HG03439 (cell line): ENCODE results near the gene MKNK2.

Experiments used
- ATAC-seq: cut with Tn5 transposase; IDR thresholded peaks from one replicate; pipeline ENCODE4 v1.9.1; 2021; ENCODE audit warnings: mild to moderate bottlenecking, moderate library complexity; ENCODE audit not compliant: unreplicated experiment

The MKNK2 gene

DNA sequence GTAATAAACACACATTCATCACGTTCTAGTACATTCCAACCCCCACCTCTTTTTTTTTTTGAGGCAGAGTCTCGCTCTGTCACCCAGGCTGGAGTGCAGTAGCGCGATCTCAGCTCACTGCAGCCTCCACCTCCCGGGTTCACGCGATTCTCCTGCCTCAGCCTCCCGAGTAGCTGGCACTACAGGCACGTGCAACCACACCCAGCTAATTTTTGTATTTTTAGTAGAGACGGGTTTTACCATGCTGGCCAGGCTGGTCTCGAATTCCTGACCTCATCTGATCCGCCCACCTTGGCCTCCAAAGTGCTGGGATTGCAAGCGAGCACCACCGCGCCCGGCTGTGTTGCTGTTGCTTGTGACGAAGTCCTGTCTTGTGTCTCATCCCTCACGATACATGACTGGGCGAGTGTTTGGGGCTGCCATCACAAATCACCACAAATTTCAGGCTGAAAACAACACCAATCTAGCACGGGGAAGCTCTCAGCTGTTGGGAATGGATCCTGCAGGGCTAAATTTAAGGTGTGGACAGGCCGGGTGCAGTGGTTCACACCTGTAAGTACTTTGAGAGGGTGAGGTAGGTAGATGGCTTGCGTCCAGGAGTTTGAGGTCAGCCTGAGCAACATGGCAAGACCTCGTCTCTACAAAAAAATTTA lies 29.4 kb upstream of the MKNK2 start:
- no peak for ATAC-seq

DNA sequence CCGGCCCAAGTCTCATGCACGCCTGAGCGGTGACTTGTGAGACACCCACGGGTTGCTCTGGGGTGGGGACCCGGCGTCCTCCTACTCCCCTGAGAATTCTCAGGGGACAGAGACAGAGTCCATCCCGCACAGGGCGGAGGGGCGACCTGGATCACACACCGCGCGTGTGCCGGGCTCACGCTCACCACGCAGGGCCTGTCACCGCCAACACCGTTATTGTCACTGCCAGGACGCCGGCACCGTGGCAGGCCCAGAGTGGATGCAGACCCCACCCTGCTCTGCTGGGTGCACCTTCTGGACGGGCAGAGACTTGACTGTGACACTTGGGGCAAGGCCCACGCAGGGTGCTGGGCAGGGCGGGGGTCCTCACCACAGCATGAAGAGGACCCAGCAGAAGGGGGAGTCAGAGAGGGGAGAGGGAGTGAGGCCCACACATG lies 28.8 kb upstream of the MKNK2 start:
- no peak for ATAC-seq

DNA sequence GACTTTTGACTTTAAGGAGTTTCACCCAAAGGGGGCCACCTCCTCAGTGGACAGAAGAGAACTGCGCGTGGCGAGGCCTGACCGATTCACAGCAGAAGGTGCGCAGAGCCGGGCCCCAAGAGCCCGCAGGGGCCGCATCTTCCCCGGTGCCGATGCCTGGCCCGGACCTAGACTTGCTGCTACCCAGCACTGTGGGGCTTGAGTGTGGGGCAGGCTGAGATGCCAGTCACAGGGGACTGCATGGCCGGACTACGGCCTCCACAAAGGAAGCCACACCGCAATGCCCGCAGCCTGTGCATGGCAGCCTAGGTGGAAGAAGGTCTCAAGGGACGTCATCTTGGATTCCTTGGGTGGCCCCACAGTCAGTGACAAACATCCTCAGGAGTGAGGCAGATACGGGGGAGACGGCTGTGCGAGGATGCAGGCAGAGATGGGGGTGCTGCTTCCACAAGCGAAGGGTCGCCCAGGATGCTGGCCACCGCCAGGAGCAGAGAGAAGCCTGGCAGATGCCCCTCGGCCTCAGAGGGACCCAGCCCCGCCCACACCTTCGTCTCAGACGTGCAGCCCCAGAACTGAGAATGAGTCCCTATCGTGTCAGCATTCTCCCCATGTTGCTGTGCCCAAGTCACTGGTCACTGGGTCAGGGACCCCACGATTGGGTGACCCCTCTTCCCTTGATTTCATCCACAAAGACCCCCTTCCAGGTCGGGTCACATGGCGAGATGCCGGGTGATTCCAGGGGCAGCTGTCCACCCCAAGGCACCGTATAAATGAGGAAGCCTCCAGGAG lies 28.2 kb upstream of the MKNK2 start:
- no peak for ATAC-seq

DNA sequence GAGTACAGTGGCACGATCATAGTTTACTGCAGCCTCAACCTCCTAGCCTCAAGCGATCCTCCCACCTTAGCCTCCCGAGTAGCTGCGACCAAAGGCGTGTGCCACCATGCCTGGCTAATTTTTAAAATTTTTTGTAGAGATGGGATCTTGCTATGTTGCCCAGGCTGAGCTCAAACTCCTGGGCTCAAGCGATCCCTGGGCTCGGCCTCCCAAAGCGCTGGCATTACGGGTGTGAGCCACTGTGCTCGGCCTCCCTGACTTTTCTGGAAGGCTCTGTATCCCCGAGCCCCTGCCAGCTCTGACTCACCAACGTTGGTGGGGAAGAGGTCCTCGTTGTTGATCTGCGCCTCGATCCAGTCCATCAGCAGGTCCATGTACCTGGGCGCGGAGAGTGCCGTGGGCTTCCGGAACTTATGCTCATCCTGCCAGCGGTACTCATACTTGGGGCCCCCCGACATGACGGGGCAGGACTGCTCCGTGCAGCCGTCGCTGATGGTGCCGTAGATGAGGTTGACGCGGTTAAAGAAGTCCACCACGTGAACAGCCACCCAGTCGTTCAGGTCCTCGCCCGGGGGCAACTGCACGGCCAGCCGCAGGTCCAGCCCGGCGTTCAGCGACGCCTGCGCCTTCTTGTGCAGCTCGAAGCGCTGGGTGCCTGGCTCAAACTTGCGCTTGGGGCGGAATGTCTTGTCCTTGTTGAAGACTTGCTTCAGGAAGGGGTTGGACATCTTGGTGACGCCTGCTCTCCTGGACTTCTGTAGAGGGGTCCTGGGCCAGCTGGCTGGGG lies 27.0 kb upstream of the MKNK2 start:
- ATAC-seq = no peak

DNA sequence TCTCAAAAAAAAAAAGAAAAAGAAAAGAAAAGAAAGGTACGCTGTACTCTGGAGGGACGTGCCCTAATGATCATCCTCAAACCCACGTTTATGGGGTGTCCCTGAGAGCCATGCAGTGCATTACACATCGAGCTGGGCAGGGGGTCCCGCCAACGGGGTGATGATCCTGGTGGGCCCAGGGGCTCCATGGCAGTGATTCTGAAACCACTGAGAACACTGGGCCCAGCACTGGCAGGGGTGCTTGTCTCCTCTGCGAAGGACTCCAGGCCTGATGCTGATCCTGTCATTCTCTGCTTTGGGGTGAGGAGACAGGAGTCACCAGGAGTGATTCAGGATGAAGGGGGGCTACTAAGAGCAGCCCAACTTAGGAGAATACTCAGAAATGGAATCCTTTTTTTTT lies 26.4 kb upstream of the MKNK2 start:
- ATAC-seq = no peak

DNA sequence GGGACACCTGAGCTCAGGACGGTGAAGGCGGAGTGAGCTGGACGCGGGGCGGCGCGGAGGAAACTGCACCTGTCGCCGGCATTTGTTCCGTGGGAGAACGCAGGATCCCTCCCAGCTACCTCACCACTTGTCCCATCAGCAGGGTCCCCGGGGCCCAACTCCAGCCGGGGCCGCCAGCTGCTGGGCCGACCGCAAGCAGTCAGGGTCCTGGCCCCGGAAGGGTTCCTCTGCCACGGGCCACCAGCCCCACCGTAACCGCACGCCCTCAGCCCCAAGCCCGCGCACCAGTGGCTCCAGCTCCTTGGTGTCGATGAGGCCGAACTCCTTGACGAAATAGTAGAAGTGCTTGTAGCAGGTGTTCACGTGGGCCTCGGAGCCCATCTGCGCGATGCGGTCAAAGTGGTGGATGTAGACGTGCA lies 25.5 kb upstream of the MKNK2 start:
- no peak for ATAC-seq

DNA sequence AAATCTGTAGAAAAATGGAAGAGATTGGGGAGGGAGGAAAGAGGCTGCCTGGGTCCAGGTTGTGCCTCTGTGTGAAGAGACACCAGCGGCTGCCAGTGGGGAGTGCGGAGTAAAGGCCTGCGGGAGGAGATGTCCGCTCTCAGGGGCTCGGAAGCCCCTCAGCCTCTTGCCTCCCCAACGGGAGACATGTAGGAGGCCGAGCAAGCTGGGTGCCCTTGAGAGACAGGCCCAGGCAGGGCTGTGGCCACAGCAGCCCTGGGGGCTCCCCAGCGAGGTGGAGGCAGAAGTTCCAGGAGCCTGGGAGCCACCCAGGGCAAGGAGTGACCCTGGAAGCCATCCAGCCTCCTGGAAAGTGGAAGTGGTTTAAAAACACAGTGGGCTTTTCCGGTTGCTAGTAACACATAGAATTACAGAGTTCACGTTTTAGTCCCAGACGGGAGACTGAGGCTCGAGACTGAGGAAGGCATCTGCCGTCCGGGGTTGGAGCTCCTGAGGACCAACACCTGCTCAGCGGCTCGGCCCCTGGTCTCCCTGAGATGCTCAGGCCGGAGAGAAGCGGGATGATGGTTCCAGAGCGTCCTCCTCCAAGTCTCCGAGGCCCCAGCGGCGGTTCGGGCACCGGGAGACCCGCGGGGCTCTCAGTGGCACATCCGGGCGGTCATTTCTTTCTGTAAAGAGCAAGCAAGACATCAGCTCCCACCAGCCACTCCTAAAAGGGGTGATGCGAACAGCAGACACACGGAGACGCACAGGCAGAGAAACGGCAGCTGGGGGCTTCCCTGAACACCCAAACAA lies 21.9 kb upstream of the MKNK2 start:
- ATAC-seq = no peak

DNA sequence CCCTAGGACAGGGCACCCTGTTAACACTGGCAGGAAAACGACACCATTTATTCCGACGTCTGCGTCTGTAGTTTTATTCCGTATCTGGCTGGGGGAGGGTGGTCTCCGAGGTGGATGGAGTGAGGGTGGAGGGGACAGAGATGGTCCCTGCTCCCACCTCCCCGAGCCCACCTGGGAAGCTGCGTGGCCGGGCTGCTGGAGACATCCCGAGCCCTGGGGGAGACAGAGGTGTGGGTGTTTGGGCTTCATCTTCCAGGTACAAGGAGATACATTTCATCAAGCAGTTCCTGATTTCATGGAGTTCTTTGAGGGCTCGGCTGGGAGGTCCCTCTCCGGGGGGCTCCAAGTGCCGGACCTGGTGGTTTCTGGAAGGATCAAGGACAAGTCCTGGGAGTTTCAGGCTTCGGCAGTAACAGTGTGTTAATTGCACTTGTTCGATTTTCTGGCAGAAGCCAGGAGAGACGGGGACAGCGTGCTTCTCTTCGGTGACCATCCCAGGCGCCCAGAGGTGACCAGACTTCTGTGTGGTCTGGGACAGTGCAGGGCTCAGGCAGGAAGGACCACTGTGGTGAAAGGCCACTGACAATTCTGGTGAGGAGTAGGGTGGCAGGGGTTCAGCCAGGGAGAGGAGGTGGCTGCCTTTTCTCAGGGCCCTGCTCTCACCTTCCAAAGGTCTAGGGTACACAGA lies 20.1 kb upstream of the MKNK2 start:
- ATAC-seq = no peak

DNA sequence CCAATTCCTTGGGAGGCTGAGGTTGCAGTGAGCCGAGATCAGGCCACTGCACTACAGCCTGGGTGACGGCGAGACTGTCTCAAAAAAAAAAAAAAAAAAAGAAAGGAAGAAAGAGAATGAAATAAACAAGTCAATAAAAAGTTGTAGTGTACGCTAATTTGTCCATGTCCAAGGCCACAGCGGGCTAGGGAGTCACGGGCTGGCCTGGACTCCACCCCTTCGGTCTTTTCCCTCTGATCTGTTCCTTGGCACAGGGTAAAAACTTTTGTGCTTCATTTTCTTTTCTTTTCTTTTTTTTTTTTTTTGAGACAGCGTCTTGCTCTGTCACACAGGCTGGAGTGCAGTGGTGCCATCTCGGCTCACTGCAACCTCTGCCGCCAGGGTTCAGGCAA lies 19.4 kb upstream of the MKNK2 start:
- ATAC-seq = no peak

DNA sequence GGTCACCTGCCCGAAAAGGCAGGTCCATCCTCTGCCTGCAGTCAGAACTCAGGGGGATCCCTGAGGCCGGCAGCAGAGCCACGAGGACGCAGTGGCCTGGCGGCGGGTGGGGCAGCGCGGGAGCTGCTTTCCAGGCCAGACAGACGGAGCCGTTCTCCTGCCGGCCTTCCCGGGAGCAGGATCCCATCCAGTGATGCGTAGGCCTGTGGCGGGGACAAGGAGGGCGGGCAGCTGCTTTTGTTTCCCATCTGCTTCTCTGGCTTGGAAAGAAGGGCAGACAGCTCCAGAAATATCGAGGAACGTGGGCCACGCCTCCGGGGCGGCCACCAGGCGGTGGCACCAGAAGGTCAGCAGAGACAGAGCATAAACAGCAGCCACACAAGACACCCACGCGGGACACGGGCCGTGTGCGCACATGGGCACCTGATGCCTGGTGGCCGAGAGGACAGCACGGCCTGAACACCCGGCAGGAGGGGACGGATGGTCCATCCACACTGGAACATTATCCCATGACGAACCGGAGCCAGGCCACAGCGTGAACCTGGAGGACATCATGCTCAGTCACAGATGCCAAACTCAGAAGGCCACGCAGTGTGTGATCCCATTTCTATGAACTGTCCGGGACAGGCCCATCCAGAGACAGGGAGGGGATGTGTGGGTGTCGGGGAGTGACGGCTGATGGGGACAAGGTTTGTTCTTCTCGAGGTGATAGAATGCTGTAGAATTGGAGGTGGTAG lies 13.9 kb upstream of the MKNK2 start:
- ATAC-seq = no peak

DNA sequence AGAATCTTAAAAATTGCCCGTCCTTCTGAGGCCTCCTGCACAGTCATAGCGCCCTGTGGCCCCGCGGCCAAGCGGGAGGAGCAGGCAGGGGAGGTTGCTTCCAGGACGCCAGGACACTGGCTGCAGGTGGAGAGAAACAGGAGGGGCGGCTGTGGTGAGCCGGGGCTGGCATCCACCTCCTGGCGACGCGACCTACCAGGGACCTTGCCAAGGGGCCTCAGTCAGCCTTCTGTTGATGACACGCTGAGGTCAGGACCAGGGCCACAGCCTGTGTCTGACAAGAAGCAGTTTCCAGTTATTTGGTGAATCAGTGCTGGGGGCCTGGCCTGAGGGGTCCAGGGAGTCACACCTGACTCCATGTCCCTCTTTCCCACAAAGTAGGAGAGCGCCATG lies 13.3 kb upstream of the MKNK2 start:
- no peak for ATAC-seq

DNA sequence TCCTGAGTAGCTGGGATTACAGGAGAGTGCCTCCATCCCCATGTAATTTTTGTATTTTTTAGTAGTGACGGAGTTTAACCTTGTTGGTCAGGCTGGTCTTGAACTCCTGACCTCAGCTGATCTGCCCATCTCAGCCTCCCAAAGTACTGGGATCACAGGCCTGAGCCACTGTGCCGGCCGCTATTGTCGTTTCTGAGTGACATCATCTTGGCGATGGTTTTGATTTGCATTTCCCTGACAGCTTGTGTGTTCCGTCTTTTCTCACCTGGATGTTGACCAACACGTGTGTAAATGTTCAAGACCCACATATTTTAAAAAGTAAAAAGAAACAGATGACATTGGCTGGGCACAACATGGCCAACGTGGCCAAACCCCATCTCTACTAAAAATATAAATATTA lies 12.8 kb upstream of the MKNK2 start:
- no peak for ATAC-seq

DNA sequence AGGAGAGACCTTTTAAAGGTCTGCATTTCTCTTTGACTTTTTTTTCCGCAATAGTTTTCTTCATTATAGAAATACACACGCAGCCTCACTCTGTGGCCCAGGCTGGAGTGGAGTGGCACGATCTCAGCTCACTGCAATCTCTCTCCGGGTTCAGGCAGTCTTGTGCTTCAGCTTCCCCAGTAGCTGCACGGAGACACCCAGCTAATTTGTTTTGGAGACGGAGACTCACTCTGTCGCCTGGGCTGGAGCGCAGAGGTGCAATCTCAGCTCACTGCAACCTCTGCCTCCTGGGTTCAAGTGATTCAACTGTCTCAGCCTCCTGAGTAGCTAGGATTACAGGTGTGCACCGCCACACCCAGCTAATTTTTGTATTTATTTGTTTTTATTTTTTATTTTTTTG lies 11.7 kb upstream of the MKNK2 start:
- no peak for ATAC-seq

DNA sequence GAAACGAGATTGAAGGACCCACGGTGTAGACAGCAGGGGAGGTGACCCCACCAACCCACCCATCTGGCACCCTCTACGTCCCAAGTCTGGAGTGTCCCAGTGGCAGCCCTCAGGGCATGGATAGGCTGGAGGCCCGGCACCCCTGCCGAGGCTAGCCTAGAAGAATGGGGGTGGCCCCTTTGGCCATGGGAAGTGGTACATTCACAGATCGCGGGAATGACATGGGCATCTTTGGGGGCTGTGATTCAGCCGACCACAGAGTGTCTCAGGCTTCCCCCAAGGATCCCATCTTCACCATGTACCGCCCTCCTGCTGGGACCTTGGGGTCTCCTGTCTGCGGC lies 11.3 kb upstream of the MKNK2 start:
- ATAC-seq = no peak

DNA sequence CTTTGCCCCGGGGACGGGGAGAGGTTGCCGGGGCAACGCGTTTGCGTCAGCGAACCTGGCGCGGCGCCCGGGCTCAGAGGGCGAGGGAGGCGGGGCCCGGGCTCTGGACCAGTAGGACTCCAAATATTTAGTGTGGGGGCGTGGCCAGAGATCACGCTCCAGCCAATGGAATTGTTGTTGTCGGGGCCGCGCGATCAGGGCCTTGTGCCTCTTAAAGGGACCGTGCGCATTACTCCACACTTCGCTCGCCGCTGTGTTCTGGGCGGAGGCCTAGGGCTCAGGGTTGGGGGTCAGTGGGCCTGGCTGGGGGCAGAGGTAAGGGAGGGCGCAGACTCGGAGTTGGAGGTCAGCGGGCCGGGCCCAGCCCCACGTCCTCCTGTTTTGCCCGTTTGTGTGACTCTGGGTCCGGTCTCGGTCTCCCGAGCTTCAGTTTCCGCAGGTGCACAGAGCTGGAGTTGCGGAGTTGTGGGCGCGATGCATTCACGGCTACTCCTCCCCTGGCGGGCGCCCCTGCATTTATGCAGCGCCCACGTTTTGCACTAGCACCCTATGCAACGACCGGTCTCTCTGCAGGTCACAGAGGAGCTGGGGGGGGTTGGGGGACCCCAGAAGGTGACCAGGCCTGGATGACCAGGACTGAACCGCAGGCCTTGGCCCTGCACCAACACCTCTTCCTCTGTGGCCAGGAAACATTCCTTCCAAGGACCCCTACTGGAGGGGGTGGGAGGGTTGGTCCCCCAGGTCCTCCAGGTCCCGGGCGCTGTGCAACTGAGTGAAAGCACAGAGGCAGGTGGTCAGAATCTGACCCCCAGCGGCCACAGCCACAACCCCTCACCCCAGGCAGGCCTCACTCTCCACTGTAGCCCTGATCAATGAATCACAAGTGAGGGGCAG lies 10.7 kb upstream of the MKNK2 start:
- peak; percentile 72 for ATAC-seq

DNA sequence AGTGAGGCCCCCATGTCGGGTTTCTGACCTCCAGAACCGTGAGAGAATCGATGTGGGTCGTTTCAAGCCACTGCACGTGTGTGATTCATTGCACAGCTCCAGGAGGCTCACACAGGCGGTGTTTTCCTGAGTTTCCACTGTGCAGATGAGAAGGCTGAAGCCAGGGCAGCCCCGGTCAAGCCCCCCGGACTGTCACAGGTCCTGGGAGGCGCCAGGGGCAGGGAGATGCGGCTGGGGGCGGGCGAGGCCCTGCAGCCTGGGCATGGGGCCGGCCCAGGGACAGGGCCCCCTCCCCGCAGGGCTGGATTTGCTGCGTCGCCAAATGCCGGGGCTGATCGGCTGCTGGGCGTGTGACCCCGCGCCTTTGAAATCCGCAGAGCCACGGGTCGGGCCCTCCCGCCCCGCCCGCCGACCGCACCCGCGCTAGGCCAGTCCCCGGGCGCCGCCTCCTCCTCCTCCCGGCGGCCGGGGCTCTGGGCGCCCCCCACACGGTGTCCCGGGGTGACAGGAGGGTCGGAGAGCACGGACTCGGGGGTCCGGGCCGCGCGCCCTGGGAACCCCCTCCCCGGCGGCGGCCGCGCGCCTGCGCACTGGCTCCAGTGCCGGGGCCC lies 9.9 kb upstream of the MKNK2 start:
- peak; percentile 28 for ATAC-seq

DNA sequence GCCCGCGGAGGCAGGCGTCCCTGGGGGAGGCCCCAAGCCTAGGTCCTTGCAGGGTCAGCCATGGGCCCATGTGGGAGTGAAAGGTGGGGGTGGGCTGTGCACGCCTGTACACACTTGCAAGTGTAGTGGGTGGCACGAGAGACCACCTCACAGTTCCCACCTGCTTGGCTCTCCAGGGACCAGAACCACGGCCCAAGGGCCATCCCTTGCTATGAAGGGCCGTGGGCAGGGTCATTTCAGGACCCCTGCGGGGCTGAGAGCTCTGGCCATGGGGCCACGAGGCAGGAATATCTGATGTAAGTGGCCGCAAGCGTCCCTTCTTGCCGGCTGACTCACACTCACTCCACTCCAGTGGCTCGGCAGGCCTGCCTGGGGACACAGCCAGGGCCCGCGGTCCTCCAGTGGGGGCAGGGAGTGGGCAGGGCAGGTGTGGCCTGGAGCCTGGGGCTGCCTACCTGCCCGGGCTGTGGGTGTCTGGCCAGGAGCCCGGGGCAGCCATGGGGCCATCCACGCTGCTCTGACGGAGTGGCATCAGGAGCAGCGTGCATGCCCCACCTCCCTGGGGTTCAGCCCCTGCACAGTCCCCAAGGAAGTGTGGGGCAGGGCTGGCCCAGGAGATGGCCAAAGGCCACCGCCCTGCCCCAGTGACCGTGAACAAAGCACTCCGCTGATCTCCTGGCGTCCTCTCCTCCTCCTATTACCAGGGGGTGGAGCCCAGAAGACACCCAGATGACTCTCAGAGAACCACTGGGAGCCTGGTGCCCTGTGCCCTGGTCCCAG lies 8.6 kb upstream of the MKNK2 start:
- no peak for ATAC-seq
